GM18870 (cell line): ENCODE data around the gene GDAP1L1.

Experiments
- ATAC-seq: cut with Tn5 transposase; IDR thresholded peaks from one replicate; pipeline ENCODE4 v1.9.1; 2021; ENCODE audit warnings: moderate library complexity; ENCODE audit not compliant: unreplicated experiment

GDAP1L1 gene

GRCh38 chr20:44247131-44247571 is at the start of gene GDAP1L1:
Gene GDAP1L1, plus strand, starts transcription at chr20:44247308. Its CDS starts 27 bp downstream, at chr20:44247335.
- ATAC-seq: no peak

GRCh38 chr20:44198872-44199271 is 48.2 kb upstream of the GDAP1L1 start:
- no peak for ATAC-seq

GRCh38 chr20:44199877-44200276 is 47.2 kb upstream of the GDAP1L1 start:
- no peak for ATAC-seq

- no peak for ATAC-seq
Measured at GRCh38 chr20:44200371-44200770, 46.7 kb upstream of the GDAP1L1 start.

GRCh38 chr20:44200983-44201382 is 46.1 kb upstream of the GDAP1L1 start:
- ATAC-seq: no peak

- ATAC-seq: no peak
Measured at GRCh38 chr20:44203161-44203560, 43.9 kb upstream of the GDAP1L1 start.

- ATAC-seq: no peak
Measured at GRCh38 chr20:44204156-44204831, 42.8 kb upstream of the GDAP1L1 start.

GRCh38 chr20:44204832-44205215 is 42.3 kb upstream of the GDAP1L1 start:
- no peak for ATAC-seq

GRCh38 chr20:44206132-44206531 is 41.0 kb upstream of the GDAP1L1 start:
- no peak for ATAC-seq

- no peak for ATAC-seq
Measured at GRCh38 chr20:44207126-44207723, 39.9 kb upstream of the GDAP1L1 start.

GRCh38 chr20:44208165-44208564 is 38.9 kb upstream of the GDAP1L1 start:
- no peak for ATAC-seq

GRCh38 chr20:44208770-44209169 is 38.3 kb upstream of the GDAP1L1 start:
- no peak for ATAC-seq

- peak; percentile 3 for ATAC-seq
Measured at GRCh38 chr20:44209686-44210405, 37.3 kb upstream of the GDAP1L1 start.

- peak; percentile 76 for ATAC-seq
Measured at GRCh38 chr20:44210406-44211176, 36.5 kb upstream of the GDAP1L1 start, which contains the start of gene OSER1. Gene OSER1, minus strand, starts transcription at chr20:44210771. Its CDS starts 3,814 bp downstream, at chr20:44206957.

GRCh38 chr20:44211177-44212039 is 35.7 kb upstream of the GDAP1L1 start:
- ATAC-seq: no peak

GRCh38 chr20:44212792-44213191 is 34.3 kb upstream of the GDAP1L1 start:
- no peak for ATAC-seq

GRCh38 chr20:44215125-44215524 is 32.0 kb upstream of the GDAP1L1 start:
- no peak for ATAC-seq

- ATAC-seq: no peak
Measured at GRCh38 chr20:44217342-44218092, 29.6 kb upstream of the GDAP1L1 start.

- ATAC-seq: no peak
Measured at GRCh38 chr20:44218446-44218845, 28.7 kb upstream of the GDAP1L1 start.
